ENCODE measurements around the gene LPAR5. TPM values are rescaled to one million over a fixed set of nuclear protein-coding genes. Genes with fewer than 3 reads are reported as not detected.

The LPAR5 gene
- total and polyA plus RNA-seq, 5 experiments from 2014 or later, result 7.9 to 18.9 (median 14.2) TPM

- DNase-seq (no peak), ATAC-seq (no peak)
- Mint-ChIP-seq H3K4me1 (peaks cover 0 to 19% (median 4%) of the 10 kb centered on the region in 4 donors), H3K4me3 (no peak overlapping the region), H3K9me3 (no peaks in the 10 kb centered on the region), H3K36me3 (peaks cover 0 to 82% (median 15%) of the 10 kb centered on the region in 3 donors), H3K27ac (peak overlapping the region in 3 of 10 donors; percentile 1 to 68 (median 25)), H3K27me3 (no peaks in the 10 kb centered on the region)
- POLR2A ChIA-PET, result no interaction called here
Observed at GRCh38 chr12:6652391-6652790, 16.6 kb upstream of the LPAR5 start.

- Mint-ChIP-seq H3K27ac (peak overlapping the region in 1 of 10 donors; percentile 20), H3K4me3 (no peak overlapping the region), H3K9me3 (no peaks in the 10 kb centered on the region), H3K27me3 (no peaks in the 10 kb centered on the region), H3K36me3 (peaks cover 0 to 68% (median 9%) of the 10 kb centered on the region in 3 donors), H3K4me1 (peaks cover 8 to 21% (median 12%) of the 10 kb centered on the region in 4 donors)
- ATAC-seq (no peak), DNase-seq (no peak)
- POLR2A ChIA-PET, result no interaction called here
Observed at GRCh38 chr12:6650832-6651231, 15.1 kb upstream of the LPAR5 start.

GRCh38 chr12:6647083-6647604 lies 11.4 kb upstream of the LPAR5 start, which contains the start of gene ACRBP:
ACRBP (minus strand) TSS chr12:6647432; CDS start chr12:6647366, 66 bp downstream.
- H3K27ac Mint-ChIP-seq, result peak within 1 kb of the TSS in 7 of 10 donors; percentile 25 to 87 (median 63)
- peaks cover 13 to 38% (median 25%) of the 10 kb centered on the region in 4 donors for H3K4me1 Mint-ChIP-seq
- peaks cover 0 to 17% (median 5%) of the 10 kb centered on the region in 9 donors for H3K9me3 Mint-ChIP-seq
- H3K27me3 Mint-ChIP-seq, result no peaks in the 10 kb centered on the region
- peak; percentile 70 to 91 for ATAC-seq
- H3K4me3 Mint-ChIP-seq, result peak within 1 kb of the TSS; percentile 69 to 86 (median 78)
- DNase-seq, result peak in 5 of 10 donors; percentile 20 to 51 (median 25)
- POLR2A ChIA-PET, result interaction anchor here (0.7 to 5.3 kb wide), 6 partner anchors 12 to 39 kb away, joined by 3 to 30 read pairs (median 4); partner anchors contain the start of gene LPAR5
- peaks cover 14 to 45% (median 22%) of the 10 kb centered on the region in 3 donors for H3K36me3 Mint-ChIP-seq

- ATAC-seq, result peak in 1 of 2 donors; percentile 31
- Mint-ChIP-seq H3K4me1 (peaks cover 14 to 38% (median 25%) of the 10 kb centered on the region in 4 donors), H3K4me3 (peak overlapping the region; percentile 69 to 86 (median 78)), H3K36me3 (peaks cover 14 to 39% (median 19%) of the 10 kb centered on the region in 3 donors), H3K9me3 (peaks cover 0 to 17% (median 5%) of the 10 kb centered on the region in 9 donors), H3K27ac (peak overlapping the region in 7 of 10 donors; percentile 25 to 87 (median 63)), H3K27me3 (no peaks in the 10 kb centered on the region)
- POLR2A ChIA-PET, result interaction anchor here (0.7 to 5.3 kb wide), 5 partner anchors 11 to 25 kb away, joined by 3 to 30 read pairs (median 5); partner anchors contain the start of gene LPAR5
- DNase-seq, result no peak
Observed at GRCh38 chr12:6646276-6647082, 10.7 kb upstream of the LPAR5 start.

- peaks cover 0 to 17% (median 5%) of the 10 kb centered on the region in 9 donors for H3K9me3 Mint-ChIP-seq
- H3K4me3 Mint-ChIP-seq, result peak overlapping the region in 2 of 10 donors; percentile 29 to 69
- H3K27ac Mint-ChIP-seq, result peak overlapping the region in 2 of 10 donors; percentile 9 to 60
- H3K27me3 Mint-ChIP-seq, result no peaks in the 10 kb centered on the region
- peaks cover 14 to 41% (median 25%) of the 10 kb centered on the region in 4 donors for H3K4me1 Mint-ChIP-seq
- POLR2A ChIA-PET, result interaction anchor here (0.6 to 5.3 kb wide), 6 partner anchors 10 to 39 kb away, joined by 4 to 30 read pairs (median 4); partner anchors contain the start of gene LPAR5
- no peak for DNase-seq
- no peak for ATAC-seq
- H3K36me3 Mint-ChIP-seq, result peaks cover 14 to 23% (median 19%) of the 10 kb centered on the region in 3 donors
Observed at GRCh38 chr12:6644903-6645302, 9.1 kb upstream of the LPAR5 start.

GRCh38 chr12:6644257-6644596 lies 8.5 kb upstream of the LPAR5 start:
- Mint-ChIP-seq H3K9me3 (peaks cover 0 to 17% (median 5%) of the 10 kb centered on the region in 9 donors), H3K27me3 (no peaks in the 10 kb centered on the region), H3K4me3 (peak overlapping the region in 3 of 10 donors; percentile 12 to 69 (median 25)), H3K27ac (peak overlapping the region in 4 of 10 donors; percentile 9 to 68 (median 30)), H3K4me1 (peaks cover 14 to 44% (median 25%) of the 10 kb centered on the region in 4 donors), H3K36me3 (peaks cover 14 to 19% (median 19%) of the 10 kb centered on the region in 3 donors)
- POLR2A ChIA-PET, result interaction anchor here (0.7 to 5.3 kb wide), 6 partner anchors 9 to 39 kb away, joined by 4 to 30 read pairs (median 6); partner anchors contain the start of gene LPAR5
- DNase-seq (no peak), ATAC-seq (no peak)

GRCh38 chr12:6643569-6644256 lies 8.0 kb upstream of the LPAR5 start:
- Mint-ChIP-seq H3K36me3 (peaks cover 14 to 19% (median 19%) of the 10 kb centered on the region in 3 donors), H3K27me3 (no peaks in the 10 kb centered on the region), H3K27ac (peak overlapping the region in 2 of 10 donors; percentile 40 to 44), H3K4me1 (peaks cover 14 to 49% (median 25%) of the 10 kb centered on the region in 4 donors), H3K4me3 (peak overlapping the region in 1 of 10 donors; percentile 25), H3K9me3 (peaks cover 0 to 17% (median 5%) of the 10 kb centered on the region in 9 donors)
- ATAC-seq (no peak), DNase-seq (no peak)
- POLR2A ChIA-PET, result interaction anchor here (0.5 to 5.3 kb wide), 7 partner anchors 9 to 46 kb away, joined by 3 to 30 read pairs (median 4); partner anchors contain the start of genes LPAR5 and ZNF384

- H3K9me3 Mint-ChIP-seq, result peaks cover 0 to 17% (median 5%) of the 10 kb centered on the region in 9 donors
- peak overlapping the region in 1 of 10 donors; percentile 42 for H3K27ac Mint-ChIP-seq
- no peak for ATAC-seq
- peaks cover 11 to 19% (median 14%) of the 10 kb centered on the region in 3 donors for H3K36me3 Mint-ChIP-seq
- H3K4me1 Mint-ChIP-seq, result peaks cover 18 to 61% (median 23%) of the 10 kb centered on the region in 4 donors
- H3K27me3 Mint-ChIP-seq, result no peaks in the 10 kb centered on the region
- DNase-seq, result no peak
- POLR2A ChIA-PET, result interaction anchor here (2.0 kb wide), 1 partner anchor 21 kb away, joined by 5 read pairs; no protein-coding TSS in a partner anchor
- no peak overlapping the region for H3K4me3 Mint-ChIP-seq
Observed at GRCh38 chr12:6641131-6641530, 5.4 kb upstream of the LPAR5 start.

- POLR2A ChIA-PET, result interaction anchor here (1.2 to 2.0 kb wide), 2 partner anchors 11 to 20 kb away, joined by 3 to 5 read pairs; no protein-coding TSS in a partner anchor
- DNase-seq, result no peak
- H3K9me3 Mint-ChIP-seq, result peaks cover 0 to 17% (median 5%) of the 10 kb centered on the region in 9 donors
- ATAC-seq, result no peak
- H3K4me1 Mint-ChIP-seq, result peaks cover 23 to 66% (median 28%) of the 10 kb centered on the region in 4 donors
- no peak overlapping the region for H3K4me3 Mint-ChIP-seq
- peak overlapping the region in 1 of 10 donors; percentile 42 for H3K27ac Mint-ChIP-seq
- no peaks in the 10 kb centered on the region for H3K27me3 Mint-ChIP-seq
- peaks cover 11 to 19% (median 14%) of the 10 kb centered on the region in 3 donors for H3K36me3 Mint-ChIP-seq
Observed at GRCh38 chr12:6640497-6640896, 4.7 kb upstream of the LPAR5 start.

GRCh38 chr12:6639151-6639801 lies 3.5 kb upstream of the LPAR5 start:
- H3K4me3 Mint-ChIP-seq, result no peak overlapping the region
- H3K27me3 Mint-ChIP-seq, result no peaks in the 10 kb centered on the region
- H3K27ac Mint-ChIP-seq, result peak overlapping the region in 1 of 10 donors; percentile 78
- DNase-seq (no peak), ATAC-seq (no peak)
- peaks cover 8 to 17% (median 12%) of the 10 kb centered on the region in 3 donors for H3K36me3 Mint-ChIP-seq
- peaks cover 19 to 66% (median 31%) of the 10 kb centered on the region in 4 donors for H3K4me1 Mint-ChIP-seq
- peaks cover 0 to 14% (median 3%) of the 10 kb centered on the region in 9 donors for H3K9me3 Mint-ChIP-seq
- POLR2A ChIA-PET, result interaction anchor here (1.2 to 2.0 kb wide), 2 partner anchors 9 to 19 kb away, joined by 3 to 5 read pairs; no protein-coding TSS in a partner anchor

- ATAC-seq, result no peak
- Mint-ChIP-seq H3K4me1 (peaks cover 19 to 64% (median 35%) of the 10 kb centered on the region in 4 donors), H3K4me3 (peak overlapping the region in 2 of 10 donors; percentile 18 to 42), H3K36me3 (peaks cover 3 to 7% (median 6%) of the 10 kb centered on the region in 3 donors), H3K27me3 (no peaks in the 10 kb centered on the region), H3K27ac (peak overlapping the region in 6 of 10 donors; percentile 4 to 79 (median 64)), H3K9me3 (peaks cover 0 to 6% (median 0%) of the 10 kb centered on the region in 9 donors)
- POLR2A ChIA-PET, result interaction anchor here (0.7 kb wide), 1 partner anchor 10 kb away, joined by 3 read pairs; no protein-coding TSS in a partner anchor
- DNase-seq, result no peak
Observed at GRCh38 chr12:6638305-6638704, 2.5 kb upstream of the LPAR5 start.
